GM12891 (cell line): ENCODE measurements around the gene F3.

Source experiments
- DNase-seq: peaks from one replicate; pipeline ENCODE4 v3.0.0; 2011; ENCODE audit warnings: low spot score; ENCODE audit not compliant: insufficient read length
- FAIRE-seq: peaks from 2 replicates; lab custom pipeline; 2011; peaks lifted over from hg19 to GRCh38; lab: Jason Lieb, UNC
- PAX5 ChIP-seq: IDR thresholded peaks from 2 replicates; pipeline ENCODE4 v1.6.1; 2011; ENCODE audit warnings: low read length, moderate library complexity, mild to moderate bottlenecking; ENCODE audit not compliant: insufficient read depth, severe bottlenecking
- POLR2A ChIP-seq: IDR thresholded peaks from 2 replicates; pipeline ENCODE4 v1.6.1; 2011; ENCODE audit warnings: low read depth, low read length, control low read depth
- POLR2AphosphoS5 ChIP-seq: IDR thresholded peaks from 2 replicates; pipeline ENCODE4 v1.6.1; 2011; ENCODE audit warnings: low read depth, low read length, control low read depth
- POU2F2 ChIP-seq: IDR thresholded peaks from 2 replicates; pipeline ENCODE4 v1.6.1; 2011; ENCODE audit warnings: low read depth, mild to moderate bottlenecking, control low read depth, low read length, moderate library complexity
- SPI1 ChIP-seq: IDR thresholded peaks from 2 replicates; pipeline ENCODE4 v1.6.1; 2011; ENCODE audit warnings: low read depth, low read length, control low read depth
- TAF1 ChIP-seq: IDR thresholded peaks from 2 replicates; pipeline ENCODE4 v1.6.1; 2011; ENCODE audit warnings: low read depth, low read length, control low read depth

The F3 gene

DNA sequence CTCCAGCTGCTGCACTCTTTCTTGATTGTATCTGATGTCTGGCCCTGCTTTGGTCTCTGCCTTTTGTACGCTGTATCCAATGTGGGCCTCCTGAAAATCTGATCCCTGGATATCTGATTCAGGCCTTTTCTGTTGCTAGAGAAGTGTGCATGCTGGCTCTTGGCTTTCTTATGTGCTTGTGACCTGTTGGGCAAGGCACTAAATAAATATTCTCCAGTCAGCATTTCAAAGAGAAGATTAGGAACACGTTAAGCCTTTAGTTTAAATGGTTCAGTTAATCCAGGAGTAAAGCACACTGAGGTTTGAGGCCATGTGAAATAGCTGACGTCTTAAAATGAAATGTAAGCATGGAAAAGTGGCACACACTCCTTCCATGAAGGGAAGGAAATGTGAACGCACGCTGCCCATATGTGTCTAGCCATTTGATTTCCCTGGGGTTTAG is 9.3 kb upstream of the F3 start:
- TF ChIP-seq PAX5 (no peak), POU2F2 (no peak), POLR2AphosphoS5 (no peak), TAF1 (no peak), POLR2A (no peak), SPI1 (no peak)
- DNase-seq = no peak
- no peak for FAIRE-seq

GRCh38 chr1:94550396-94550795 is 8.8 kb upstream of the F3 start:
- TF ChIP-seq POLR2AphosphoS5 (no peak), POLR2A (no peak), PAX5 (no peak), SPI1 (no peak), TAF1 (no peak), POU2F2 (no peak)
- DNase-seq = no peak
- no peak for FAIRE-seq

- TF ChIP-seq POLR2A = no peak
- TF ChIP-seq TAF1 = no peak
- TF ChIP-seq POU2F2 = no peak
- TF ChIP-seq POLR2AphosphoS5 = no peak
- no peak for TF ChIP-seq PAX5
- no peak for TF ChIP-seq SPI1
- no peak for FAIRE-seq
- no peak for DNase-seq
Observed at GRCh38 chr1:94549706-94550105, 8.1 kb upstream of the F3 start.

DNA sequence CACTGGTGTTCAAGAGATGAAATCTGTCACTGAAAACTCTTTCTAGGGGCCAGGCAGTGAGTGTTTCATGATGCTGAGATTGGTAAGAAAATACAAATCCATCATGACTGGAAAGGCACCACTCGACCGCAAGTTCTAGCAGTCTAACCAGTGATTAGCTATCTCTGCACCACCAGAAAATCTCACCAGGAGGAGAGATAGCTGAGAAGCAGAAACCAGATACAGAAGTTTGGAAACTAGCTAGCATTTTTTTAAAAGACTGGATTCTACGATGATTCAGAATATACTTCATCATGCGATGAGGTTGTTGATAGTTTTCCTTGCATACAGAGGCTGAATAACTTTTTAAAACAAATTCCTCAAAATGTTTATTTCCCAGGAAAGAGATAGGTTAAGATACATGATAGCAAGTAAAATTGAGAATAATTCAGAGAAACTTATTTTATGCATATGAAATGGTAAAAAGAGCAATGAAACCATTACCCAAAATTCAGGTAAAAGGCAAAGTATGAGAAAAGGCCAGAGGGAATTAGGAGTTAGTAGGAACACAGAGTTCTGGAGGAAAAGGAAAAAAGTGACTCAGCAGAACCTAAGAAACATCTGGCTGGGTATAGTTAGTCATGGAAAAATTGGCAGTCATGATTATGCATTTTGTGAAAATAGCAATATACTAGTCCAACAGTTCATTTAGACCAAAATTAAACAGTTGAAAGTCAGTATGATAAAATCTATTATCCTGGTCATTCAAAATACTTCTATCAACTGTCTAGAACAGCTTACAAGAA is 3.3 kb upstream of the F3 start:
- FAIRE-seq (no peak), DNase-seq (no peak)
- no peak for TF ChIP-seq TAF1
- TF ChIP-seq SPI1 = no peak
- TF ChIP-seq POU2F2 = no peak
- TF ChIP-seq POLR2AphosphoS5 = no peak

GRCh38 chr1:94543893-94544635 is 2.5 kb upstream of the F3 start:
- FAIRE-seq (no peak), DNase-seq (no peak)
- TF ChIP-seq POLR2A (no peak), POU2F2 (no peak), POLR2AphosphoS5 (no peak), SPI1 (no peak), PAX5 (no peak), TAF1 (no peak)

DNA sequence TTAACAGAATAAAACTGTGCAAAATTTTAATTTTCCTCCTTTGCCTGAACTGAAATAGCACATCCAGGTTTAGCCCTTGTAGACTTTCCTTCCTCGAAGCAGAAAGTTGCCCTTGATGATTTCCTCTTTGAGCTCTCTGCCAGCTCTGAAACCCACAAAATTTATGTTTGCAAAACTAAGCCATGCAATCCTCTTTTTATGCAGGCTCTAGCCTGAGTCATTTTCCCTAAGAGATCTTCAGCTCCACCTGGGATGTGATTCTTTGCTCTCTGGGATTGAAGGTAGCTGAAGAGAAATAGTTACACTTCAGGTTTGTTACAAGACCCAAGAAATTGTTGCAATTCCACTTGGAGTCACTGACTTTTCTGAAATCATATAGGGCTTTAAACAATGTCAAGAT is 1.4 kb upstream of the F3 start:
- DNase-seq (no peak), FAIRE-seq (no peak)
- TF ChIP-seq POU2F2 = no peak

DNA sequence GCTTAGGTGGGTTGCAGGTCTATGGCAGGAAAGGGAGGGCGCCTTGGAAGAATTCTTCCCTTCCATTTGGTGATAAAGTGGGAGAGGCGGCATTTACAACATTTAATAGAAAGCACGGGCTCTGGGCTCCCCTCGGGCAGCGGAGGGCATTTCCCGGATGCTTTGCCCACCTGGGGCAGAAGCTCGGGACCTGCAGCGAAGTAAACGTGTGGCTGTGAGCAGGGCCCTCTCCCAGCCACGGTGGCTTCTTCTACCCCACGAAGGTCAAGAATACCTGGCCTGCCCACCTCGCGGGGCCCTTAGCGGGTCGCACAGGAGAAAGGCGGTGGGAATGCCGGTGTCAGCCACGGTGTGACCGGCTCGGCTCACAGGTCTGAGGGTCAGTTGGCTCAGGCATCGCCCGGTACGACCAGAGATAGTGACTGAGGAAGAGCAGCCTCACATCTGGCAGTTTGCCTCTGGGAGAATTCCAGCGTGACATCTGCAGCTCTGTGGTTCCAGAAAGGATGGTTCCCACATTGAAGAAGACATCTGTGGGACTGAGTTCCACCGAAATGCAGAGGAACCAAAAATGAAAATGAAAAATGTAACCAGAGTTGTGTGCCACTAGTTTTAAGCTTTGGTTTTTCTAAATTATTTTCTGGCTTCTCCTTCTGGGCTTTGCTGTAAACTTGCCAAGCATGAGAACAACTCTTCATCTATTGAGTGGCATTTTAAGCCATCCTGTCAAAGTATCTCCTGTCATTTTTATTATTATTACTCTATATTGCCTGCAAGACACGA is 720 bp upstream of the F3 start:
- TF ChIP-seq POLR2AphosphoS5 = no peak
- TF ChIP-seq POU2F2 = no peak
- TF ChIP-seq SPI1 = no peak
- TF ChIP-seq POLR2A = no peak
- no peak for TF ChIP-seq TAF1
- TF ChIP-seq PAX5 = no peak
- DNase-seq = peak; percentile 8

DNA sequence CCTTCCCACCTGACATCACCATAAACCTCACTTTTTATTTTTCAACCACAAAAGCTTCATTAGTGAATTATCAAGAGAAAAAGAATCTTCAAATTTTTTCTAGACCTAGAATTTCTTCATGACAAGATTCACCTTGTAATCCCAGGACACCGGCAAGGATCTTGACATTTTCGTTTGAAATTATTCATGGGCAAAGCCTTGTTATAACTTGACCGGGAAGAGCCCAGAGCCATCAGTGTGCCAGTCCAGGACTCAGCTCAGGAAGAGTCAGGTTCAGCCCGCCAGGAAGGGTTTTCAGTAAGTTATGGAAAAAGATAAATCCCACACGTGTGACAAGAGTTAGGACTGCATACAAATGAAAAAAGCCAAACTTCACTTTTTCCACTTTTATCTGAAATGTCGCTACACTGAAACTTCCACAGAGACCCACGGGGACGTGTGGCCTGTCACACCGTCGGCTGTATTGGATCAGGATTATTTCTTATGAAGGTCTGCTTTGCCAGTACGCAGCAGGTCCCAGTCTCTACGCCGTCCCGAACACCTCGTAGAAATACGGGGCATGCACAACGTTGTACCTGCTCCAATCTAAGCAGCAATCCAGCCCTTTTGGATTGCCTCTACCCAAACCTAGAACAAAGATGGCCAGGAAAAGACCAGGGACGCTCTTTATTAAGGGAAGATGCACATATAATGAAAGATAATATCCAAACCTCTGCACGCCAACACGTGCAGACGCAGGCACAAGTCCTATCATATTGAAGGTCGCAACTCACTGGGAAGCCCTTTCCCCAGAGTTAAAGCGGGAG is 916 bp downstream of the F3 start:
- DNase-seq = no peak
- FAIRE-seq = no peak
- TF ChIP-seq TAF1 = no peak
- TF ChIP-seq POLR2AphosphoS5 = no peak
- no peak for TF ChIP-seq POU2F2
- TF ChIP-seq POLR2A = no peak
- no peak for TF ChIP-seq PAX5
- TF ChIP-seq SPI1 = no peak

More for the DNA sequence above, 720 bp upstream of the F3 start:
- no peak for FAIRE-seq

DNA sequence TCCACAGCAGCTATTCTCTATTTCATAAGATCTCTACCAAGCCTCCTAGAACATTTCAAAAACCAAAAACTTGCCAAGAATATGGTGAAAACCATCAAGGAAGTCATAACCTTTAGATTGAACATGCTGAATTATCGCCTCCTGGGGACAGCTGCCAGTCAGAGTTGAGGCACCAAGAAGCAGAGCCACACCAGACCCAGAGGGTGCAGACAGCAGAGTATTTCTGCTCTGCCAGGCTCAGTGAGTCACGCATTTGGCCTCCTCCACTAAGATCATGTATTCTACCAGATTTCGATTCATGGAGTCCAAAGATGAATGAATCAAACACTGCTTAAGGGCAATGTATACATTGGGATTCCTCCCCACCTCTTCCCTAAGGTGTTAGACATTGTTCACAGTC is 2.1 kb downstream of the F3 start:
- FAIRE-seq = no peak
- no peak for TF ChIP-seq POU2F2
- no peak for TF ChIP-seq SPI1
- no peak for TF ChIP-seq POLR2A
- no peak for TF ChIP-seq TAF1
- TF ChIP-seq PAX5 = no peak
- TF ChIP-seq POLR2AphosphoS5 = no peak
- DNase-seq = no peak
